ENCODE measurements around the gene VAMP5.

Gene VAMP5

DNA sequence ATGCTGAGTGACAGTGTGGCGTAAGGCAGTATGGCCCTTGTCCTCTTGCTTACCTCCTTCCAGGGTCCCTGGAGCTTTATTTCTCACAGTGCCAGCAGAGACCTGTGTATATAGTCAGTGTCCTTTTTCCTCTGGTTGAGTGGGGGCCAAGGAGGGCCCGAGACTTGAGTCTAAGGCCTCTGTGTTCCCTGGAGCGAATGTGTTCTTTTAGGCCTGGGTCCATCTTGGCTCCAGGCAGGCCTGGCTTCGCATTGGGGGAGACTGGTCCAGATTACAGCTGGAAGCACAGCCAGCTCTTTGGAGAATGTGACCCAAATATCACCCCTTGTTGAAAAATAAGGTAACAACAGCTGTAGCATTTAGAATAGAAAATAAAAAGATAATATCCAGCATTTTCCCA lies 5.0 kb downstream of the VAMP5 start:
- Histone ChIP-seq H3K9ac (ENCODE audit: low read length) (no peak overlapping the region), H3K36me3 (replicated peaks; ENCODE audit: insufficient read depth, low read length) (no peaks in the 10 kb centered on the region)

DNA sequence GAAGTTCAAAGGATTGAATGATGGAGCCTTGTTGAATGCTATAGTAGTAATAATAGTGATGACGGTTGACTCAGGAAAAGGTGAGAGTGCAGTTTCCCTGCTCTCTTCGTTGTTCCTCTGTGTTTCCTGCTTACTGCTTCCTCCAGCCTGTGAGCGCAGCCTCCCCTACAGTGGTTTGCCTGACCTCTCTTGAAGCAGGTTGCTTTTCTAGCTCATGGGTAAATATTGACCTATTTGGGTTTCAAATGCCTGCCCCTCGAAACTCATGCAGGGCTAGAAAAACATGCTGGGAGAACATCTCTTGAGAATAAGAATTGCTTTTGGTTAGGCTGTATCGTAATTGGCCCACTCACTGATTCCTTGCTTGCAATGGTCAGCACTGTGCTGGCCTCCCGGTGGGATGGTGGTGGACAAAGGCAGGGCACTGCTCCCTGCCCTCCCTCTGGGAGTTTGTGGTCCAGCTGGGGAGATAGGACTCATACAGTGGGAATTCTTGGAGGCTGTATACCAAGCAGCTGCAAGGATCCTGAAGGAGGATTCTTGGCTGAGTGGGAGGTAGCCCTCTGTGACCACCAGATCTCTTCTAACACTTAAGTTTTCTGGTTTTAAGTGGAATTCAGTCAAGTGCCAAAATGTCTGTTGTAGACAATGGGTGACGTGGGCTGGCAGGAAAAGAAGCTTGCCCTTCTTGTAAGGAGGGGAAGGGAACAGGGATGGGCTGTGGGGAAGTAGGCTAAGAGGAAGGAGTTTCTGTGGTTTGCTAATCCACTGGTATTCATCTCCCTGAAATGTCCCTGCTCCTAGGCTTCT lies 6.0 kb downstream of the VAMP5 start:
- no peaks in the 10 kb centered on the region for H3K27me3 ChIP-seq (replicated peaks; ENCODE audit: insufficient read depth, low read length)
- no peaks in the 10 kb centered on the region for H3K36me3 ChIP-seq (replicated peaks; ENCODE audit: insufficient read depth, low read length)
- DNase-seq = no peak
- H3F3A ChIP-seq (ENCODE audit: insufficient read depth, low read length) = no peaks in the 10 kb centered on the region
- H3K4me3 ChIP-seq (ENCODE audit: low read length) = no peak overlapping the region
- no peaks in the 10 kb centered on the region for H3K9me2 ChIP-seq (replicated peaks; ENCODE audit: insufficient read depth, low read length)
- TF ChIP-seq EZH2phosphoT487 (IDR thresholded peaks at IDR 0.05; ENCODE audit: low read length) = no peak
- no peak for TF ChIP-seq EZH2 (optimal IDR thresholded peaks at IDR 0.05; ENCODE audit: low read depth, low read length)
- TF ChIP-seq, protein P1, sequence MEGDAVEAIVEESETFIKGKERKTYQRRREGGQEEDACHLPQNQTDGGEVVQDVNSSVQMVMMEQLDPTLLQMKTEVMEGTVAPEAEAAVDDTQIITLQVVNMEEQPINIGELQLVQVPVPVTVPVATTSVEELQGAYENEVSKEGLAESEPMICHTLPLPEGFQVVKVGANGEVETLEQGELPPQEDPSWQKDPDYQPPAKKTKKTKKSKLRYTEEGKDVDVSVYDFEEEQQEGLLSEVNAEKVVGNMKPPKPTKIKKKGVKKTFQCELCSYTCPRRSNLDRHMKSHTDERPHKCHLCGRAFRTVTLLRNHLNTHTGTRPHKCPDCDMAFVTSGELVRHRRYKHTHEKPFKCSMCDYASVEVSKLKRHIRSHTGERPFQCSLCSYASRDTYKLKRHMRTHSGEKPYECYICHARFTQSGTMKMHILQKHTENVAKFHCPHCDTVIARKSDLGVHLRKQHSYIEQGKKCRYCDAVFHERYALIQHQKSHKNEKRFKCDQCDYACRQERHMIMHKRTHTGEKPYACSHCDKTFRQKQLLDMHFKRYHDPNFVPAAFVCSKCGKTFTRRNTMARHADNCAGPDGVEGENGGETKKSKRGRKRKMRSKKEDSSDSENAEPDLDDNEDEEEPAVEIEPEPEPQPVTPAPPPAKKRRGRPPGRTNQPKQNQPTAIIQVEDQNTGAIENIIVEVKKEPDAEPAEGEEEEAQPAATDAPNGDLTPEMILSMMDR (IDR thresholded peaks at IDR 0.05; ENCODE audit: low read length) = no peak
- no peak overlapping the region for H2AFZ ChIP-seq (ENCODE audit: low read length)
- no peaks in the 10 kb centered on the region for H3K79me2 ChIP-seq (ENCODE audit: low read length)
- no peaks in the 10 kb centered on the region for H3K4me1 ChIP-seq (ENCODE audit: low read length)
- no peak overlapping the region for H3K4me2 ChIP-seq (ENCODE audit: low read depth, low read length)
- H4K20me1 ChIP-seq (ENCODE audit: insufficient read depth, low read length) = no peaks in the 10 kb centered on the region
- H3K9me3 ChIP-seq (replicated peaks; ENCODE audit: insufficient read depth, low read length) = no peaks in the 10 kb centered on the region
- H3K27ac ChIP-seq (ENCODE audit: low read length) = no peak overlapping the region
- no peak overlapping the region for H3K9ac ChIP-seq (ENCODE audit: low read length)

More for the DNA sequence above, 5.0 kb downstream of the VAMP5 start:
- Histone ChIP-seq H3K27ac (ENCODE audit: low read length) (no peak overlapping the region), H3K4me1 (ENCODE audit: low read length) (no peaks in the 10 kb centered on the region), H3K9me2 (replicated peaks; ENCODE audit: insufficient read depth, low read length) (no peaks in the 10 kb centered on the region), H3K27me3 (replicated peaks; ENCODE audit: insufficient read depth, low read length) (no peaks in the 10 kb centered on the region), H3K4me2 (ENCODE audit: low read depth, low read length) (no peak overlapping the region), H3F3A (ENCODE audit: insufficient read depth, low read length) (no peaks in the 10 kb centered on the region), H3K79me2 (ENCODE audit: low read length) (no peaks in the 10 kb centered on the region), H2AFZ (ENCODE audit: low read length) (no peak overlapping the region), H3K4me3 (ENCODE audit: low read length) (no peak overlapping the region), H4K20me1 (ENCODE audit: insufficient read depth, low read length) (no peaks in the 10 kb centered on the region), H3K9me3 (replicated peaks; ENCODE audit: insufficient read depth, low read length) (no peaks in the 10 kb centered on the region)
- DNase-seq = no peak
- TF ChIP-seq, protein P1 (IDR thresholded peaks at IDR 0.05; ENCODE audit: low read length) = no peak
- no peak for TF ChIP-seq EZH2phosphoT487 (IDR thresholded peaks at IDR 0.05; ENCODE audit: low read length)

DNA sequence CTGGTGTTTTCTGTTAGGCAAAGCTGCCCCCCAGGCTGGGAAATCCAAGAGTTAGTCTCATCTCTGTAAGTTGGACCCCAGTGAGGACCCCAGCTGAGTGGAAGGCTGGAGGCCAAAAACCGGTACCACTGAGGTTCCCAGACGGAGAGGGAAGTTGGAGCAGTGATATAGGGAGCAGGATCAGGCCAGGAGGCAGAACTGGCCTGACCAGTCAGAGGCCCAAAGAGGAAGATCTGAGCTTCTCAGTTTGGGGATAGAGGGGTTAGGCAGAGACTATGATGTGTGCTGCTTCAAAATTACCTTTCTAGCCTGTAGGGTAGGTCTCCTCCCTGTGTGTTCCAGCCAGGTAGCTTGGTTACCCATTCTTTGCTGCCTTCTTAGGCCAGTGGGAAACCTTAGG lies 6.7 kb downstream of the VAMP5 start:
- Histone ChIP-seq H3K27me3 (replicated peaks; ENCODE audit: insufficient read depth, low read length) (no peaks in the 10 kb centered on the region), H3K36me3 (replicated peaks; ENCODE audit: insufficient read depth, low read length) (no peaks in the 10 kb centered on the region), H3K9me2 (replicated peaks; ENCODE audit: insufficient read depth, low read length) (no peaks in the 10 kb centered on the region), H4K20me1 (ENCODE audit: insufficient read depth, low read length) (no peaks in the 10 kb centered on the region), H3K9ac (ENCODE audit: low read length) (no peak overlapping the region), H3K4me1 (ENCODE audit: low read length) (no peaks in the 10 kb centered on the region), H3K79me2 (ENCODE audit: low read length) (peaks cover 4% of the 10 kb centered on the region), H3F3A (ENCODE audit: insufficient read depth, low read length) (no peaks in the 10 kb centered on the region), H3K4me3 (ENCODE audit: low read length) (no peak overlapping the region), H3K4me2 (ENCODE audit: low read depth, low read length) (no peak overlapping the region), H3K27ac (ENCODE audit: low read length) (no peak overlapping the region), H3K9me3 (replicated peaks; ENCODE audit: insufficient read depth, low read length) (no peaks in the 10 kb centered on the region), H2AFZ (ENCODE audit: low read length) (no peak overlapping the region)
- TF ChIP-seq EZH2 (optimal IDR thresholded peaks at IDR 0.05; ENCODE audit: low read depth, low read length) = no peak
- TF ChIP-seq EZH2phosphoT487 (IDR thresholded peaks at IDR 0.05; ENCODE audit: low read length) = no peak
- TF ChIP-seq, protein P1 (IDR thresholded peaks at IDR 0.05; ENCODE audit: low read length) = no peak
- DNase-seq = no peak

Measured in MM.1S (cell line).